Duodenal mucosa (tissue), 2 donors: ENCODE data around the gene MAT1A.

ENCODE experiments used
- H3K27ac ChIP-seq: one replicate; pipeline ENCODE4 v1.7.0; 2013; ENCODE audit warnings: low read depth, low read length
- H3K27me3 ChIP-seq, 2 donors: one replicate each; pipeline ENCODE4 v1.7.0; 2013; ENCODE audit warnings: low read length in 2 of 2, control low read depth in 1 of 2; ENCODE audit not compliant: insufficient read depth in 2 of 2, control insufficient read depth in 1 of 2
- H3K36me3 ChIP-seq, 2 donors: one replicate each; pipeline ENCODE4 v1.7.0; 2013; ENCODE audit warnings: low read length in 2 of 2, control low read depth in 1 of 2; ENCODE audit not compliant: insufficient read depth in 2 of 2, control insufficient read depth in 1 of 2
- H3K4me1 ChIP-seq, 2 donors: one replicate each; pipeline ENCODE4 v1.7.0; 2013; ENCODE audit warnings: low read length in 2 of 2, control low read depth in 1 of 2; ENCODE audit not compliant: insufficient read depth in 2 of 2, control insufficient read depth in 1 of 2
- H3K4me3 ChIP-seq, 2 donors: one replicate each; pipeline ENCODE4 v1.7.0; 2013; ENCODE audit warnings: low read length in 2 of 2, low read depth in 1 of 2
- H3K9ac ChIP-seq, 2 donors: one replicate each; pipeline ENCODE4 v1.7.0; 2013; ENCODE audit warnings: low read length in 2 of 2, low read depth in 1 of 2
- H3K9me3 ChIP-seq, 2 donors: one replicate each; pipeline ENCODE4 v1.7.0; 2013; ENCODE audit warnings: low read length in 2 of 2, control low read depth in 1 of 2; ENCODE audit not compliant: control insufficient read depth in 1 of 2

Gene MAT1A

DNA sequence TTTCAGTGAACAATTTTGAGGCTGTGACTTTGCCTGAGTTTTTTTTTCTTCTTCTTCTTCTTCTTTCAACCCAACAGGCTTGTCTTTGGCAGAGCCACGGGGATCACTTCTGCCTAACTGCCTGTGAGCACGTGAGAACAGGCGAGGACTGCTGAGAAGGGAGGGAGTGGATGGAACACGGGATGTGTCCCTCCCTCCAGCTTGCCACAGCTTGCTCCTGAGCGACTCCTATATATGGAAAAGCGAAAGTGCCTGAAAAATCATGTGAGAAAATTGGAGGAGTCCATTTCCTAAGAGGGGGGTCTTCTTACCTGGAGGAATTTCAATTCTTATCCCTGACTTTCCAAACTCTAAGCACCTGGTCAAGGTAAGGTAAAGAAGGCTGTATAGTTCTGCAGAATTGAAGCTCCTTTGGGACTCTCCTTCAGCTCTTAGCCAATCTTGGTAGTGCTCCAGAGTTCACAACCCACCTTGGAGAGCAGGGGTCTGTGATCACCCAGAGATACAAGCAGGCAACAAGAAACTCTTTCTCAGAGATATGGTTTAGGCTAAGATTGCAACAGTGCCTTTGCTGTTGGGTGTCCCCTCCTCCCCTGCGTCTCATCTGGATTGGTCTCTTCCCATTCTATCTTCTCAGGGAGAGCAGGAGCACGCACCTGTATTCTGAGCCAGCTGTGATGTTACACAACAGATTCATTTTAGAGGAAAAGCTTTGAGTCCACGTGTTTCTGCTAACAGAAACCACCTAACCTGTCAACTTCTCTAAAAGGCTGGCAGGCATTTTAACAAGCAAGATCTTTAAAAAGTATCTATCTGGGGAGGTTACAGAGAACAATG is at the start of gene MAT1A:
Gene MAT1A (minus strand): TSS at position 208 of the 837 bp plus-strand sequence. CDS start 235 bp downstream, outside the sequence.
- H3K27me3 ChIP-seq, result peaks cover 0 to 4% of the 10 kb centered on the region in 2 donors
- H3K36me3 ChIP-seq, result no peaks in the 10 kb centered on the region
- H3K4me3 ChIP-seq, result peak within 1 kb of the TSS in 1 of 2 donors; percentile 25
- no peak within 1 kb of the TSS for H3K9ac ChIP-seq
- no peaks in the 10 kb centered on the region for H3K9me3 ChIP-seq
- H3K4me1 ChIP-seq, result peaks cover 3 to 6% of the 10 kb centered on the region in 2 donors
- H3K27ac ChIP-seq, result no peak within 1 kb of the TSS

DNA sequence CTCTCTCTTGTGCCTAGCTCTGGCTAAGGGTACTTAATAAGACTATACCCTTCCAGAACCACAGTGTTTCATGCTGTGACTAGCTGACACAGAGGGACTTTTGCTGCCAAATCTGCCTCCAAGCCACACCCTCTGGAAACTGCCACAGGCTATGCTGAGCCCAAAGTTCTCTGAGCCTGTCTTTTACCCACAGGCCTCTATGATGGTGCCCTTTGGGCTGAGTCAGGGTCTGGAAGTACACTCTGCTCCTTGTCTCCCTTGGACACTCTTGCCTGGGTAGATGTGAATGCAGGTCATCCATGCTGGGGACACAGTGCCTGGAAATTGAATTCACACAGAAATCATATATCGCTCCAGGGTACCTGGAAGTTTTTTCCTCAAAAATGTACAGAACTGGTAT is 44.5 kb upstream of the MAT1A start:
- Histone ChIP-seq H3K9ac (no peak overlapping the region), H3K4me3 (no peak overlapping the region), H3K27ac (no peak overlapping the region), H3K27me3 (no peaks in the 10 kb centered on the region), H3K4me1 (no peaks in the 10 kb centered on the region), H3K9me3 (no peaks in the 10 kb centered on the region), H3K36me3 (no peaks in the 10 kb centered on the region)

DNA sequence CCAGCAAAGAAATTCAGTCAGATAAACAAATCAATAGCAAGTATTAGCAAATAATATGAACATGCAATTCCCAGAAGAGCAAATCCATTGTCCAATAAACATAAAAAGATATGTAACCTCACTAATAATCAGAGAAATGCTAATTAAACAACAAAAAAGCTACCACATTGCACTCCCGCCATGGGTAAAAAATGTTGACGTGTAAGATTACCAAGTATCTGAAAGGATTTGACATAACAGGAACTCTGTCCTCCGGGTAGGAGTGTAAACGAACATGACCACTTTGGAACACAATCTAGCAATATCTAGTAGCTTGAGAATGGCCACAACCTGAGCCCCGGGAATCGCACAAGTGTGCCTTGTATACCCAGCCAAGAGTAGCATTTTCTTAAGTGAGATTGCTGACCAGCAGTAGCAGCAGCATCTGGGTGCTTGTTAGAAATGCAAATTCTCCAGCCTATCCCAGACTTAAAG is 35.5 kb upstream of the MAT1A start:
- Histone ChIP-seq H3K27ac (no peak overlapping the region), H3K9me3 (no peaks in the 10 kb centered on the region), H3K4me1 (no peaks in the 10 kb centered on the region), H3K27me3 (no peaks in the 10 kb centered on the region), H3K4me3 (no peak overlapping the region), H3K9ac (no peak overlapping the region), H3K36me3 (no peaks in the 10 kb centered on the region)

DNA sequence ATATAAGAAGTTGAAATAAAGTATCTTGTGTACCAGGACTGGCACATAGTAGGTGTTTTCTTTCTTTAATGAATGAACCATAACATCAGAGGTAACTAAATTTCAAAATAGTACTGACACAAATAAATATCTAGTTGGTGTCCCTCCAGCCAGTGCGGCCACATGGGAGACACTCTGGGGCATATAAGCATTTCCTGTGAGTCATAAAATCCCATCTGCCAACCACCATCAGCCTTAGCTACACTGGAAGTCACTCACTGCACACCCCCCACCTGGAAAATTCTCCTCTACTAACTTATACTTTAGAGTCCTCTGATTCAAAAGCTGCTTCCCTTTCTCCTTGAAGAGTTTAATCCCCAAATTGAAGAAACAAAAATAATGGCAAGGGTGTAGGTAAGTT is 34.6 kb upstream of the MAT1A start:
- no peaks in the 10 kb centered on the region for H3K27me3 ChIP-seq
- H3K9ac ChIP-seq, result no peak overlapping the region
- H3K9me3 ChIP-seq, result no peaks in the 10 kb centered on the region
- H3K4me3 ChIP-seq, result no peak overlapping the region
- H3K36me3 ChIP-seq, result no peaks in the 10 kb centered on the region
- no peak overlapping the region for H3K27ac ChIP-seq
- H3K4me1 ChIP-seq, result no peaks in the 10 kb centered on the region

DNA sequence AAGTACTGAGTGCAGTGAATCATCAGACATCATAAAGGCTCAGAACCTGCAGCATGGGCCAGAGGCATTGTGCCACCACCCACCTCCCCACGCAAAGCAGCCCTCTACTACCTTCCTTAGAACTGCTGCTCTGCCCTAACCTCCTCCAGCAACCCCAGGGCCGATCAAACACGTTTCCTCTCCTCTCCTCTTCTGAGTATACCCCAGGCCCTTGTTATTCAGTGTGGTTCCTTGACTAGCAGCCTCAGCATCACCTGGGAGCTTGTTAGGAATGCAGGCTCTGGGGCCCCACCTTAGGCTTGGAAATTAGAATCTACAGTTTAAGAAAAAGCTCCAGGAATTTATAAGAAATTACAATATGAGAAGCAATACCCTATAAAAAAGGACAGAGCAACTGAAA is 33.9 kb upstream of the MAT1A start:
- no peak overlapping the region for H3K9ac ChIP-seq
- H3K4me3 ChIP-seq, result no peak overlapping the region
- no peaks in the 10 kb centered on the region for H3K27me3 ChIP-seq
- H3K27ac ChIP-seq, result no peak overlapping the region
- no peaks in the 10 kb centered on the region for H3K4me1 ChIP-seq
- H3K36me3 ChIP-seq, result no peaks in the 10 kb centered on the region
- H3K9me3 ChIP-seq, result no peaks in the 10 kb centered on the region

DNA sequence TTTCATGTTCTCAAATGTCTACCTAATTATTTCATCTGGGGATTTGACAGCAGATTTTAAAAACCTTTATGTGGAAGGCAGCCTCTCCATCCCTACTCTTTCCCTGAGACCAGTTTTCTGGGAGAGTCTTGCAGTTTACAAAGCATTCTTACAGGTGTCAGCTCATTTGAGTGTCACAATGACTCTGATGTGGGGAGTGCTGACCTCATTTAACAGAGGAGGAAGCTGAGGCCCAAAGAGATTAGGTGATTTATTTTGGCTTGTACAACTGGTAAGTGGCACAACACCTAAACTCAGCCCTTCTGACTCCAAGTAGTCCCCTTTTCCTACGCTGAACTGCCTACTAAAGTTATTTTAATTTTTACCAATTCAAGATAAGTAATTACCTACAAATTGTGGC is 33.3 kb upstream of the MAT1A start:
- H3K27ac ChIP-seq, result no peak overlapping the region
- no peaks in the 10 kb centered on the region for H3K4me1 ChIP-seq
- no peak overlapping the region for H3K9ac ChIP-seq
- H3K9me3 ChIP-seq, result no peaks in the 10 kb centered on the region
- no peak overlapping the region for H3K4me3 ChIP-seq
- H3K36me3 ChIP-seq, result no peaks in the 10 kb centered on the region
- H3K27me3 ChIP-seq, result no peaks in the 10 kb centered on the region

DNA sequence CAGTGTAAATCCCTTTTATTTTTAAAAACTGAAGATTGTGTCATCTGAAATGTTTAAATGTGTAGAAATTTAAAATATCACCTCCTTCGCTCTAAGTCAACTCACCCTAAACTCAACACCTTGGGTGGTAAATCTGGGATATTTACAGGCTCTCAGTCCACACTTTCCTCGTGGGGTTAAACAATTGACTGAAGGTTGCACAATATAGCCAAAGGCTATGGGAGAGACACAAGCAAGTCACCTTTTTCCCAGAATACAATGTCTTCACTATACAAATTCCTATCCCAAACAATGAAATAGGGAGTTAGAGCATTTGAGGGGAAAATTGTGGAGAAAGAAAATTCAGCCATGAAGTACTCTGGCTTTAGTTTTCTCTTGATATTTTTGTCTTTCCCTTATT is 32.7 kb upstream of the MAT1A start:
- Histone ChIP-seq H3K36me3 (no peaks in the 10 kb centered on the region), H3K27ac (no peak overlapping the region), H3K9me3 (no peaks in the 10 kb centered on the region), H3K4me1 (no peaks in the 10 kb centered on the region), H3K27me3 (no peaks in the 10 kb centered on the region), H3K4me3 (no peak overlapping the region), H3K9ac (no peak overlapping the region)

DNA sequence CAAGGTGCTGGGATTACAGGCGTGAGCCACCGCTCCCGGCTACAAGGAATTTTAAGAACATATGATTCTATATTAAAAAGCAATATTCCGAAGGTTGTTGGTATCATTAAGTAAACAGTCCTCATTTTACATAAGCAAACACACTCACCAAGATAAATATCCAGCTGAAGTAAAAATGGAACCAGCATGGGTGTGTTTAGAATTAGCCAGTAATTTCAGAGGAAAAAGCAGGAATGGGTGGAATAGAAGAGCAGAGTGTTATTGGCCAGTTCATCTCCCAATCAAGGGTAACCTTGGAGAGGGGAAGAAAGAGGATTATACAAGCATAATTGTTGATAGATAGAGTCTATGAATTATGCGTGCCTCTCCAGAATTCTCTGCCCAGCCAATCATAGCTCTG is 31.7 kb upstream of the MAT1A start:
- no peak overlapping the region for H3K9ac ChIP-seq
- H3K36me3 ChIP-seq, result no peaks in the 10 kb centered on the region
- H3K27ac ChIP-seq, result no peak overlapping the region
- no peaks in the 10 kb centered on the region for H3K4me1 ChIP-seq
- H3K9me3 ChIP-seq, result no peaks in the 10 kb centered on the region
- H3K4me3 ChIP-seq, result no peak overlapping the region
- H3K27me3 ChIP-seq, result no peaks in the 10 kb centered on the region

DNA sequence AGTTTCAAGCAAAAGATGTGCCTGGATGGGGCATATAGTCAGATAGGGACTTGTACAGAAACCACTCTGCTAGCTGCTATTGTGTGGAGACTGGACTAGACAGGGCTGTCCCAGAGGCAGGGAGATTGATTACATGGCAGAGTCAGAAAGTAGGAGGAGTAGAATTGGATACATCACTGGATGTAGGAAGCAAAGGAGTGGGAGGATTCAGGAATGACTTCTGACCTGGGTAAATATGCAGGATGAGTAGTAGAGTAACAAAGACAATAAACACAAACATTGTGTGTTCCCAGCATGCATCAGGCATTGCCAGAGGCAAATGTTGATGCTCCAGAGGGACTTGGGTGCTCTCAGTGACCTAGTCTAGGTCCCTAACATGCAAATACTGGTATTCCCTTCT is 30.9 kb upstream of the MAT1A start:
- no peak overlapping the region for H3K27ac ChIP-seq
- no peaks in the 10 kb centered on the region for H3K4me1 ChIP-seq
- H3K4me3 ChIP-seq, result no peak overlapping the region
- H3K9ac ChIP-seq, result no peak overlapping the region
- H3K36me3 ChIP-seq, result no peaks in the 10 kb centered on the region
- H3K9me3 ChIP-seq, result no peaks in the 10 kb centered on the region
- H3K27me3 ChIP-seq, result no peaks in the 10 kb centered on the region

DNA sequence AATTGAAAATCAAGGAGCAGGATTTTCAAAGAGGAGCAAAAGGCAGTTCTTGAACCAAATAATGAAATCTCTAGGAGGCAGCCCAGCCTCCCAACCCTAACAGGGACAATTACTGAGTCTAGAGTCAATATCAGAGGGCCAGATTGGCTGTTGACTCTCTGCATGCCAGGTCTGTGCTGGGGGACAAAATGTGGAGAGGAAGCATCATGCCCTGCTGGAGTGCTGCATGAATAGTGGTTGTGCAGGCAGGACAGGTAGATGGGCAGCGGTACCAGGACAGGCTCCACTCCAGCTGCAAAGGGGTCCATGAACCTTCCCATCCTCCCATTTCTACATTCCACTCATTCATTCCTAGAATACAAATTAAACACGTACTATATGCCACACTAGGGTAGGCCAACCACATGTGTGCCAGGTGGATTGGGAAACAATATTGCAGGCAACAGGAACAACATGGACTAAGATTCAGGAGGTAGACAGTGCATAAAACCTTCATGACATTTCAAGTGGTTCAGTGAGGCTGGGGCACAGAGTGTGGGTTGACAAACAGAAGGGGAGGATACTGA is 30.4 kb upstream of the MAT1A start:
- H3K4me1 ChIP-seq, result no peaks in the 10 kb centered on the region
- H3K9ac ChIP-seq, result no peak overlapping the region
- H3K9me3 ChIP-seq, result no peaks in the 10 kb centered on the region
- H3K36me3 ChIP-seq, result no peaks in the 10 kb centered on the region
- no peak overlapping the region for H3K4me3 ChIP-seq
- no peak overlapping the region for H3K27ac ChIP-seq
- H3K27me3 ChIP-seq, result no peaks in the 10 kb centered on the region
